ENCODE data around the gene QDPR.

QDPR gene

GRCh38 chr4:17528551-17529165, 16.8 kb upstream of the QDPR start:
- DNase-seq (ENCODE audit: low read depth): no peak

GRCh38 chr4:17526695-17527477, 15.0 kb upstream of the QDPR start:
- DNase-seq (ENCODE audit: low read depth): no peak

GRCh38 chr4:17523662-17524061, 11.8 kb upstream of the QDPR start:
- DNase-seq (ENCODE audit: low read depth): no peak

GRCh38 chr4:17521595-17521994, 9.7 kb upstream of the QDPR start:
- no peak for DNase-seq (ENCODE audit: low read depth)

GRCh38 chr4:17517664-17518063, 5.8 kb upstream of the QDPR start:
- no peak for DNase-seq (ENCODE audit: low read depth)

GRCh38 chr4:17516980-17517379, 5.1 kb upstream of the QDPR start:
- DNase-seq (ENCODE audit: low read depth): no peak

DNA sequence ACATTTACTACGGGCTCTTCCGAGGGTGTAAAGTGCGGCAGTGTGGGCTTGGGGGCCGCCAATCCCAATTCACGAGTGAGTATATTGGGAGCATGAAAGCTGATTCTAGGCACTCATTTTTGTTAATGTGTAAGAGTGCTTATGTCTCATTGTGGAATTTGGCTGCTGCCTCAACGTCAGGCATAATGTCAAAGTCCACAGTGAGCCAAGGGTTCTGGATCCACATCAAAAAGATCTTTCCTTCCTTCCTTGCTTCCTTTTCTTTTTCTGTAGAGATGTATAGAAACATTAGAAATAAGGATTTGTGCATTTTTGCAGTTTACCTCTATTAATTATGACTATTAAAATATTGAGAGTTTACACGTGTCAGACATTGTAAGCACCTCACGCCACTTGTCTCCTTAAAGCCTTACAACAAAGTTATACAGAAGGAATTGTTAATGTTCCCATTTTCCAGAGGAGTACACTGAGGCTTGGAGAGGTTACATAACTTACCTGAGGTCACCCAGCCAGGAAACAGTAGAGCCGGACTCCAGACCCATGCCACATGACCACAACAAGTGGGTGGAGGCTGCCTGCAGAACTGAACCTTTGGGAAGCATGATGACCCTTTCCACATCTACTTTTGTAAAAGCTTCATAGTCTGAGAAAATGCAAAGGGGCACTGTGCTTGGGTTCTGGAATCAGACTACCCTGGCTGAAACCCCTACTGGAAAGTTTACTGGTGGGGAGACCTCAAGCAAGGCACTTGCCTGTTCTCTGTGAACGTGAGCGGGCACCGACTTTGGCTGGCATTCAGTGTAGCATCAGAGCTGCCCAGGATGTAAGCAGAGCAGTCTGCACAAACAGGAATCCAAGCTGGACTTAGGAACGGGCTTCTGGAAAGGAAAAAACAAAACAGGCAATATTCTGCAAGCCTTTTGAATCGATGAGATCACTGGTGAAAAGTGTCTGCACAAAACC, 3.8 kb upstream of the QDPR start:
- DNase-seq (ENCODE audit: low read depth): no peak

- DNase-seq (ENCODE audit: low read depth): no peak
Measured at GRCh38 chr4:17514865-17515264, 3.0 kb upstream of the QDPR start, which contains the start of gene CLRN2. Gene CLRN2, plus strand, starts transcription at chr4:17515165. Its CDS starts 102 bp downstream, at chr4:17515267.

DNA sequence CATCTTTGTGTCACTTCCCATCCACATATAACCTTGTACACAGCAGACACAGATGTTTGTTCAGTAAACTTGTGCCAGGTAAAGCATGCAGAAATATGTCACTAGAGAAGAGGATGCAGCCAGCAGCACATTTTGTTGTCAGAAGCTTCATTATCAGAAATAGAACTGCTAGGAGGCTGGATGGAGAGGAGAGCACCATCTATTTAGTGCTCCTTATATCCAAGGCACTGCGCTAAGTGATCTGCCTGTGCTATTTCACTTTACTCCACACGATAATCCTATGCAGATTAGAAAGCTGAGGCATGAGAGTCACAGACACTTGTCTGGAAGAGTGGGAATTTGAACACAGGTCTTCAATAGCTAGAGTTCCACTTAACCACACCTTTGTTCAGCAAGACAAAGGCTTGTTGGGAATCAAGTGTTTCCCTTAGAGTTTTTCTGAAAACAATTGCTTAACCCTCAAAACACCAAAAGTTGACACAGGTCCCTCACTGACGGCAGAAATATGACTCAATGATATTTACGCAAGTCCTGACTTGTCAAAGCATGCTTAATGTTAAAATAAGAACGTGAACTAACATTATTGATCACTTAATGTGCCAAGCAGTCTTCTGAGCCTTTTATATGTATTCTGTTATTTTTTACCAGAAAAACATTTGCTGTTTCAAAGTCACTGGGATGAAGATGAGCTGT, 1.2 kb upstream of the QDPR start:
- no peak for DNase-seq (ENCODE audit: low read depth)

GRCh38 chr4:17511509-17511949, 361 bp downstream of the QDPR start:
- peak; percentile 28 for DNase-seq (ENCODE audit: low read depth)

DNA sequence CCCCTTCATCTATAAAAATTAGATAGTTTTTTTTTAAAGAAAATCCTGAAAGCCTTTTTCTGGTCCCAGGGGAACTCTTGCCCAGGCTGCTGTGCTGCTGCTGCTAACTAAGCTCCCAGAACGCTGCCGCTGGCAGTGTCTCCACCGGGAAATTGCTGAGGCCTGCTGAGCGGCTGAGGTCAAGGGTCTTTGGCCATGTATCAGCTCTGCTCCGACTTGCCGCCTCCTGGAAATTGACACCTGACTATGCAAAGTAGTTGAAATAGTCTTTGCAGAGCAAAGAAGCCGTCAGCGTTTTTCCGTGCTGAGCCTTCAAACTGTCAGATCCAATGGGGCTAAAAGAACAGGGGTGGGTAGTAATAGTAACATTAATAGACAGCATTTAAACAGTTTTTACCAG, 839 bp downstream of the QDPR start:
- DNase-seq (ENCODE audit: low read depth): peak; percentile 15

- DNase-seq (ENCODE audit: low read depth): no peak
Measured at GRCh38 chr4:17510582-17510981, 1.3 kb downstream of the QDPR start.

GRCh38 chr4:17504081-17504480, 7.8 kb downstream of the QDPR start:
- DNase-seq (ENCODE audit: low read depth): no peak

GRCh38 chr4:17502756-17503155, 9.1 kb downstream of the QDPR start:
- peak; percentile 3 for DNase-seq (ENCODE audit: low read depth)

GRCh38 chr4:17500574-17500973, 11.3 kb downstream of the QDPR start:
- DNase-seq (ENCODE audit: low read depth): no peak

GRCh38 chr4:17497890-17498523, 13.9 kb downstream of the QDPR start:
- peak; percentile 36 for DNase-seq (ENCODE audit: low read depth)

GRCh38 chr4:17494258-17495190, 17.4 kb downstream of the QDPR start:
- peak; percentile 68 for DNase-seq (ENCODE audit: low read depth)

GRCh38 chr4:17493619-17494018, 18.3 kb downstream of the QDPR start:
- no peak for DNase-seq (ENCODE audit: low read depth)

- DNase-seq (ENCODE audit: low read depth): no peak
Measured at GRCh38 chr4:17492876-17493275, 19.0 kb downstream of the QDPR start.

- peak; percentile 54 for DNase-seq (ENCODE audit: low read depth)
Measured at GRCh38 chr4:17492058-17492741, 19.7 kb downstream of the QDPR start.
